NCI-H1092 treated with DMSO at 0.1 percent for 48 hours (cell line): ENCODE results near the gene OSBPL8.
"Not testable (repeated sequence)": the region's sequence is repeated elsewhere in the genome, so short reads cannot be mapped to it uniquely, and the experiment has no call there.

Experiments used
- DNase-seq: peaks from one replicate; lab custom pipeline; 2025; lab: John Stamatoyannopoulos, UW

OSBPL8 gene

DNA sequence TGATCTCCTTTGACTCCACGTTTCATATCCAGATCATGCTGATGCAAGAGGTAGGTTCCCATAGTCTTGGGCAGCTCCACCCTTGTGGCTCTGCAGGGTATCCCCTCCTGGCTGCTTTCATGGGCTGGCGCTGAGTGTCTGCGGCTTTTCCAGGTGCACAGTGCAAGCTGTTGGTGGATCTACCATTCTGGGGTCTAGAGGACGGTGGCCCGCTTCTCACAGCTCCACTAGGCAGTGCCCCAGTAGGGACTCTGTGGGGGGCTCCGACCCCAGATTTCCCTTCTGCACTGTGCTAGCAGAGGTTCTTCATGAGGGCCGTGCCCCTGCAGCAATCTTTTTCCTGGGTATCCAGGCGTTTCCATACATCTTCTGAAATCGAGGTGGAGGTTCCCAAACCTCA lies 199.3 kb downstream of the OSBPL8 start:
- DNase-seq: no peak

GRCh38 chr12:76356071-76356470 lies 203.5 kb downstream of the OSBPL8 start:
- DNase-seq: no peak

DNA sequence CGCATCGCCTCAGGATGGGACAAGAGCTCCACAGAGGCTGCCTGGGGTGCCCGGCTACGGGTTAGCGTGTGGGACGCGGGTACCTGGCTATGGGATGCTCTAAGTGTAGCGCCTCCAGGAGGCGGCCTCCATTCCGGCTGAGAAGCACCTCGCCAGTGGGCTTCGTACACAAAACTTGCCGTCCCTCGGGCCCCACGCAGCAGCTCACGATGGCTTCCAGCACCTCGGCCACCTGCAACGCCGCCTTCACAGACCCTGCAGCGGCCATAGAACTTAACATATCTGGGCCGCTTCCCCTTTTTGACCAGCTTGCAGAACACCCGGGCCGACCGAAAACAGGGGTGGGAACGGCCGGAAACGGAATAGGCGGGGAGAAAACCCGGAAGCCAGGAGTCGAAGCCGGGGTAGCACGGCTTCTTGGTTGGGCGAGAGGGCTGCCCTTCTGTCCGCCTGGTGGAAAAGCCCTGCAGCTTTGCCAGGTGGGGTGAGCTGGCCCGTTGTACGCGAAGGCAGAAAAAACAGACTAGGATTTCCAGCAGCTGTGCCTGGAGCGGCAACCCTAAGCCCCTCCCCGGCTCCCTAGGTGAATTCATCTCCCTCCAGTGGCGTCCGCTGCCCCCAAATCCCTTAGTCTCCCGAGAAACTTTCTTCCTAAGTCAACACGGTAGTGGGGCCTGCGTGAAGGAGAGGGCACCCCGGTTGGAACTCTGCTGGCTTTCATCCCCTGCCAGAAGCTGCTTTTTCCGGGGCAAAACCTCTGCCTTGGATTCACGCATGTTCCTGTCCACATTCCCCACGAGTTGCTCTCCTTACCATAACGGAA lies 211.3 kb downstream of the OSBPL8 start, which contains the start of gene BBS10:
BBS10 (minus strand) TSS at position 337 of the 823 bp plus-strand sequence; CDS start at position 280, 57 bp downstream.
- peak; percentile 83 for DNase-seq

GRCh38 chr12:76346798-76347420 lies 212.7 kb downstream of the OSBPL8 start:
- DNase-seq: no peak

DNA sequence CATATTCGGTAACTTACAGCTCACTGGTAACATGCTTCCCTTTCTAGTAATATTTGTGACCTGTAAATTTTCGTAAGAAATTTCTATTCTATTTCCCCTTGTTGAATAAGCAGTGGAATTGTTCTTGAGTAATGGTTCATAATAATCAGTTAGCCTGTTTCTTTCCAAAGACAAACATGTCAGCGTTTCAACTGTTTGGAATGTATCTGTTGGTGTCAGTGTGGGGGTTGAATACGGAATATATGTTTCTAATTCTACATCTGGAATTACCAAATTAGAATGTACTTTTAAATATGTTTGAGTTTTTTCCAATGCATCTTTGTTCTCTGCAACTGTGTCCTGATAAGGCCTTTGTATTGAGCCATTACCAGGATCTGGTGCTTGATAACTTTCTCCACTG lies 213.3 kb downstream of the OSBPL8 start:
- DNase-seq: no peak

DNA sequence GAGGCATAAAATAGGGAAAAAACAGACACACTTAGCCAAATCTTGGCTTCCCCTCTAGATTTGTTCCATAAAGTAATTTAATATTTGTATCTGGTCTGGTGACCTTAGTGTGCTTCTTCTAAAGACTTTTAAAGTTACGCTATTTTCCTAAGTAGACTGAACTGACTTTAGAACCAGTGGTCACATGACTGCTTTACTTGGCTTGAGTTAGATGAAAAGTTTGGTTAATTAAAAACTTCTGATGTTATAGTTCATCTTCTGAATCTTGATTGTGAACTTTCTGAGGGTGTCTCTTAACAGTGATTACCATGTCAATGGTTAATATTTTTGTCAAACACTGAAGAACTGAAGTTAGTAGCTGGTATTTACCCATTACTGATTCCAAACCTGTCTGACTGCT lies 214.0 kb downstream of the OSBPL8 start:
- DNase-seq: no peak

GRCh38 chr12:76341436-76342030 lies 218.0 kb downstream of the OSBPL8 start:
- DNase-seq: no peak

DNA sequence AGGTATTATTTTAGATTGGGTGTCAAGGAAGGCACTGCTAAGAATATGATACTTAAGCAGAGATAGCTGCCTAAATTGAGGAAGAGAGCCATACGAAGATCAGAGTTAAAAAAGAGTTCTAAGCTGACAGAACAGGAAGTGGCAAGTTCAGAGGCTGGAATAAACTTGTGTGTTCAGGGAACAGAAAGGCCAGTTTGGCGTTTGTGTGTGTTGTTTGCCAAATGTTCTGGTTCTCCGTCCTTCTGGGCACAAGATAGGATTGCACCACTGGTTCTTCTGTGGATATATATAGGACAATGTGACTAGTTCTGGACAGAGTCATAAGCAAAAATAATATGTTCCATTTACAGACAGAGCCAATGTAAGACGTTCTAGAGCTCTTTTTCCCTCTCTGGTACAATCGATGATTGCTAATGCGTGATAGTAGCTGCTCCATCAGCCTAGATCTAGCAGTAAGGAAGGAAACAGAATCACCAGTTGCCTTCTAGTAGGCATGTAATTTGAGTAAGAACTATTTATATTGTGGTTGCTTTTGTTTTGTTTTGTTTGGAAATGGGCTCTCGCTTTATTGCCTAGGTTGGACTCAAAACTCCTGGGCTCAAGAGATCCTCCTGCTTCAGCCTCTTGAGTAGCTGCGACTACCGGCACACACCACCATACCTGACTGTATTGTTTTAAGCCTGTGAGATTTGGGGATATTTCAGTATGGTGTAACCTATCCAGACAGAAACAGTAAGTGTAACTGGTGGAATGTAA lies 218.7 kb downstream of the OSBPL8 start:
- DNase-seq: no peak

DNA sequence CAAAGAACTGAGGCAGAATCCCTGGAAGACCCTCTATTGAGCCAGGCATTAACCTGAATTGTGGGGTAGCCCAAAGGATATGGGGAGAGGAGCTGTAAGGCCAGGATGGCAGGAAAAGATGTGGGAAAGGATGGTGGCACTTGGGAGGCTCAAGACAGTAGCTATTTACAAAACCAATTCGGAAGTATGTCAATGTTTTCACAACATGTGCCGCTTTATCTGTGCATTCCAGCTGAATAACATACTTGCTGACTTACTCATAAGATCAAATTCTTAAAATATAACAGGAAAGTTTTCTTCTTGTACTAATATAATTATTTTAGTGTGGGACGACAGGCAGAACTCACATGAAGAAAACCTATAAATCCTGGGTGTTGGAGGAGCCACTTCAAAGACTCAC lies 222.0 kb downstream of the OSBPL8 start:
- no peak for DNase-seq

- no peak for DNase-seq
Measured at GRCh38 chr12:76332606-76333005, 227.0 kb downstream of the OSBPL8 start.

DNA sequence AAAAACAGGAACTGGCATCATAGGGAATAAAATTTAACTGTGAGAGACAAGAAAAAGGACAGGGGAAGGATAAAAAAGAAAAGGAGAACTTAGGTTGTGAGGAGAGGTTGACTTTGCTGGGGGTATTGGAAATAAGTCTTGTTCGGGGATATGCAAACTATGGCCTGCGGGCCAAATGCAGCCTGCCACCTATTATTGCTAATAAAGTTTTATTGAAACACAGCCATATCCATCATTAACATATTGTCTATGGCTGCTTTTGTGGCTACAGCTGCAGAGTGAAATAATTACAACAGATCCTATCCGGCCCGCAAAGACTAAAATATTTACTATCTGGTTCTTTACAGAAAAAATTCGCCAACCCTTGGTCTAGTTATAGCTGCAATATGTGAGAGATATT lies 230.0 kb downstream of the OSBPL8 start:
- no peak for DNase-seq

DNA sequence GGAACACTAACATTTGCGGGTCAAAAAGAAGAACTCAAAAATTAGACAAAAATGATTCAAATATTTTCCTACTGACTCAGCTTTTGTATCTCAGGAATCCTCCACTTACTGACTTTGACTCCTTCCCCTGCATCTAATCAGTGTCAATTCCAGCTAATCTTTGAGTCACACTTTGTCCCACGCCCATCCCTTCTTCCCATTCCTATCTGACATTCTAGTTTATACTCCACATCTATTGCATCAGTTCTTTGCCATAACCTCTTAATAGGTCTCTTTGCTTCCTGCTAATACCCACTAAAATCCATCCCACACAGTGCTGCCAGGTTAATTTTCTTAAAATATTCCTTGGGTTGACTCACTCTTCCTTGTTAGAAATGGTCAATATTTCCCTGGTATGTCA lies 230.4 kb downstream of the OSBPL8 start:
- no peak for DNase-seq

DNA sequence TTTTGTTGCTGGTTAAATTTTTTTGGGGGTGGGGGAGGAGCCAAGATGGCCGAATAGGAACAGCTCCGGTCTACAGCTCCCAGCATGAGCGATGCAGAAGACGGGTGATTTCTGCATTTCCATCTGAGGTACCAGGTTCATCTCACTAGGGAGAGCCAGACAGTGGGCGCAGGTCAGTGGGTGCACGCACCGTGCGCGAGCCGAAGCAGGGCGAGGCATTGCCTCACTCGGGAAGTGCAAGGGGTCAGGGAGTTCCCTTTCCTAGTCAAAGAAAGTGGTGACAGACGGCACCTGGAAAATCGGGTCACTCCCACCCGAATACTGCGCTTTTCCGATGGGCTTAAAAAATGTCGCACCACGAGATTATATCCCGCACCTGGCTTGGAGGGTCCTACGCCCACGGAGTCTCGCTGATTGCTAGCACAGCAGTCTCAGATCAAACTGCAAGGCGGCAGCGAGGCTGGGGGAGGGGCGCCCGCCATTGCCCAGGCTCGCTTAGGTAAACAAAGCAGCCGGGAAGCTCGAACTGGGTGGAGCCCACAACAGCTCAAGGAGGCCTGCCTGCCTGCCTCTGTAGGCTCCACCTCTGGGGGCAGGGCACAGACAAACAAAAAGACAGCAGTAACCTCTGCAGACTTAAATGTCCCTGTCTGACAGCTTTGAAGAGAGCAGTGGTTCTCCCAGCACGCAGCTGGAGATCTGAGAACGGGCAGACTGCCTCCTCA lies 239.8 kb downstream of the OSBPL8 start:
- DNase-seq: not testable (repeated sequence)

- no peak for DNase-seq
Measured at GRCh38 chr12:76318773-76319594, 240.6 kb downstream of the OSBPL8 start.

- no peak for DNase-seq
Measured at GRCh38 chr12:76317976-76318375, 241.6 kb downstream of the OSBPL8 start.

- DNase-seq: no peak
Measured at GRCh38 chr12:76316468-76316867, 243.1 kb downstream of the OSBPL8 start.

DNA sequence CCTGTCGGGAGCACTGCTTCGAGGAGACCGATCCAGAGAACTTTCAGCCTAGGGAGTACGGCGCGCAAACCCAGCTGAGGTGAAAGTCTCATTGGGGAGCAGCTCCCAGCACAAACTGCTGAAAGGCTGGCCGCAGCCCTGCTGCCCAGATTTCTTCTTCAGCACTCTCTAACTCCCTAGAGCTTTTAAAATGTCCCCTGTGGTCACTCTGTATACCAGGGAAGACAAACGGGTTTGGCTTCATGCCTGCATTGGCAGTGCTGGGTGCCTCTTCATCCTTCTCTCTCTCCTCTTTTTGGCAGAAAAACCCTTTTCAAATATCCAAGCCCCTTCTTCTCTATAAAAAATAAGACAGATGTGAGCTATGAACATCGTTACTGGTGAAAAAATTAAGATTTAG lies 246.3 kb downstream of the OSBPL8 start:
- DNase-seq: no peak

GRCh38 chr12:76312315-76312714 lies 247.3 kb downstream of the OSBPL8 start:
- DNase-seq: no peak

DNA sequence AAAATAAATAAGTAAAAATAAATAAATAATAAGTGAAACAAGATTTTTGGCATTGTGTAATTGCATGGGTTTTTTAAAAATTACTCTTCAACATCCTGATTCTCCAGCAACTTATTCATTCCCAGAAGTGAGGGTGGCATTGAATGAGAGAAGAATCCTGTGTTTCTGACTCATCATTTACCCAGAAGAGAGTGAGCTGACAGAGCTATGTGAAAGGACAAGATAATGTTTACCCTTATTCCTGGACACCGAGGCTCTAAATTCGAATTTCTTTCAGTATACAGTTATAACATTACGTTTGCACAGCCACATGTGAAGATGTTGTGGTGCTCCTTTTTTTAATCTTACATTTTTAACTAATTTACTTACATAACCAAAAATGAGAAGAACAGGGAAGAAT lies 247.8 kb downstream of the OSBPL8 start:
- no peak for DNase-seq

DNA sequence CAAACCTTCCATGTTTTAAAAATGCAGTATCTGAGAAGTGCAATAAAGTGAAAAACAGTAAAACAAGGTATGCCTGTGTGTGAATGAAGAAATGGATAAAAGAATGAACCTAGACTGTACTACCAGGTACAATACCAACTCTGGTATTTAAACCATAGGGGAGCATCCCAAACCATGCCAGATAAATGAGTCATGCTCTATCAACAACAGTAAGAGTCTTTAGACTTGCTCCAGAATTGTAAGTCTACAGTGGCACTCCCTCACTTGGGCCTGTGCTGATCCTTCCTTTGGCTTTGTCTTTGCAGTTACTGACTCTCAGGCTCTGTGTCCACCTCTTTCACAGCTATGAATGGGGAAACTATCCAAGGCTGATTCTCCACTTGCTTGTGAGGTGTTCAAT lies 249.5 kb downstream of the OSBPL8 start:
- DNase-seq: no peak

DNA sequence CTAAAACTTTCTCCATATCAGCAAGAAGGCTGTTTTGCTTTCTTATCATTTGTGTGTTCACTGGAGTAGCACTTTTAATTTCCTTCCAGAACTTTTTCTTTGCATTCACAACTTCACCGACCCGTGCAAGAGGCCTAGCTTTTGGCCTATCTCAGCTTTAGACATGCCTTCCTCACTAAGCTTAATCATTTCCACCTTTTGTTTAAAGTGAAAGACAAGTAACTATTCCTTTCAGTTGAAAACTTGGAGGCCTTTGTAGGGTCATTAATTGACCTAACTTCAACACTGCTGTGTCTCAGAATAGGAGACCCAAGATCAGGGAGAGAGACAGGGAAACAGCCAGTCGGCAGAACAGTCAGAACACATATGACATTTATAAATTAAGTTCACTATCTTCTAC lies 250.7 kb downstream of the OSBPL8 start:
- DNase-seq: no peak
